Measurements from ENCODE around the gene TCP10L. TPM values are rescaled to one million over a fixed set of nuclear protein-coding genes. Genes with fewer than 3 reads are reported as not detected.

TCP10L gene
- total and polyA plus RNA-seq, 2 of the 8 experiments (the other 6 are each of a cell fraction or from before 2014, with no cell fraction given) = 0.45 to 0.99 TPM

- no peak overlapping the region for H2BK20ac ChIP-seq (ENCODE audit: low read length)
- ChIA-PET POLR2A (ENCODE audit: partially characterized antibody) (no interaction called here), CTCF (ENCODE audit: partially characterized antibody) (interaction anchor here (1.5 kb wide), 1 partner anchor 19 kb away, joined by 3 read pairs; no protein-coding TSS in a partner anchor)
- H2BK15ac ChIP-seq (ENCODE audit: low read length) = no peak overlapping the region
- H3K4ac ChIP-seq (replicated peaks; ENCODE audit: insufficient read length, low read depth, low read length) = no peak overlapping the region
- H3K27ac ChIP-seq (ENCODE audit: low read depth, low read length) = no peak overlapping the region
- peaks cover 0 to 6% (median 0%) of the 10 kb centered on the region in 4 experiments; a peak in 4 of 7 replicates for H3K4me1 ChIP-seq (replicated peaks in 1 of 4; ENCODE audit: control insufficient read depth in 3 of 4, insufficient read depth in 4 of 4, low read length in 3 of 4)
- no peaks in the 10 kb centered on the region for H3K23me2 ChIP-seq (ENCODE audit: low read depth, low read length)
- H4K8ac ChIP-seq (ENCODE audit: extremely low read depth, insufficient read depth, low read length) = no peak overlapping the region; the same call in 1 of the 2 replicates
- no peak overlapping the region for H3K56ac ChIP-seq (replicated peaks; ENCODE audit: insufficient read length, low read depth, low read length)
- H3K9me3 ChIP-seq (ENCODE audit: insufficient read depth in 2 of 2, low read depth in 1 of 2, low read length in 1 of 2) = no peaks in the 10 kb centered on the region
- no peak for TF ChIP-seq SP4 (IDR thresholded peaks at IDR 0.05; ENCODE audit: low read length)
- TF ChIP-seq SIRT6 (IDR thresholded peaks at IDR 0.05; ENCODE audit: low read length) = no peak
- no peak for TF ChIP-seq MAFK (IDR thresholded peaks at IDR 0.05; ENCODE audit: low read depth, low read length)
- TF ChIP-seq TAF7 (optimal IDR thresholded peaks at IDR 0.05; ENCODE audit: borderline replicate concordance, low read depth, low read length) = no peak
- no peak for TF ChIP-seq PHF8 (conservative IDR thresholded peaks at IDR 0.05; ENCODE audit: low read depth, low read length)
- TF ChIP-seq SP2 (IDR thresholded peaks at IDR 0.05; ENCODE audit: low read length) = no peak
- no peak for TF ChIP-seq HDAC2 (IDR thresholded peaks at IDR 0.05; ENCODE audit: borderline replicate concordance in 1 of 2, low read depth in 2 of 2, low read length in 2 of 2)
- TF ChIP-seq CHD1 (IDR thresholded peaks at IDR 0.05; ENCODE audit: low read depth, low read length) = no peak
- no peak for TF ChIP-seq CEBPB (IDR thresholded peaks at IDR 0.05; ENCODE audit: low read depth, low read length)
- no peak for TF ChIP-seq RAD21 (IDR thresholded peaks at IDR 0.05 in 1 of 2, conservative IDR thresholded peaks at IDR 0.05 in 1 of 2; ENCODE audit: low read depth in 2 of 2, low read length in 2 of 2)
- TF ChIP-seq KDM5A (IDR thresholded peaks at IDR 0.05; ENCODE audit: low read length) = no peak
- no peak for TF ChIP-seq SP1 (IDR thresholded peaks at IDR 0.05; ENCODE audit: low read depth, low read length)
- TF ChIP-seq POU5F1 (IDR thresholded peaks at IDR 0.05; ENCODE audit: low read depth, low read length) = no peak
- no peak for TF ChIP-seq MAX (IDR thresholded peaks at IDR 0.05)
- no peaks in the 10 kb centered on the region for H3K36me3 ChIP-seq (ENCODE audit: control insufficient read depth in 2 of 4, insufficient read depth in 4 of 4, low read length in 3 of 4)
- H4K5ac ChIP-seq (ENCODE audit: insufficient read length, low read depth, low read length) = no peak overlapping the region
- H2BK12ac ChIP-seq (ENCODE audit: low read depth, low read length) = no peak overlapping the region
- H4K20me1 ChIP-seq (replicated peaks in 1 of 2; ENCODE audit: control insufficient read depth in 1 of 2, insufficient read depth in 2 of 2, low read length in 2 of 2) = no peaks in the 10 kb centered on the region
- no peak overlapping the region for H2AK5ac ChIP-seq (ENCODE audit: low read depth, low read length)
- H3K79me2 ChIP-seq (ENCODE audit: control insufficient read depth in 1 of 2, insufficient read depth in 2 of 2, low read length in 2 of 2) = no peaks in the 10 kb centered on the region
- no peak overlapping the region for H4K91ac ChIP-seq (replicated peaks; ENCODE audit: insufficient read length, low read length)
- H3K79me1 ChIP-seq (ENCODE audit: low read depth, low read length) = no peaks in the 10 kb centered on the region
- H3K18ac ChIP-seq (ENCODE audit: extremely low read depth, low read length) = no peak overlapping the region
- no peak overlapping the region for H3K23ac ChIP-seq (ENCODE audit: insufficient read length)
- no peak overlapping the region for H3K14ac ChIP-seq (ENCODE audit: insufficient read length)
- no peak overlapping the region for H3K4me2 ChIP-seq (ENCODE audit: insufficient read depth in 1 of 2, low read depth in 2 of 2, low read length in 2 of 2)
- H3K9ac ChIP-seq (replicated peaks in 1 of 4; ENCODE audit: extremely low read depth in 1 of 4, low read depth in 3 of 4, low read length in 3 of 4) = no peak overlapping the region
- DNase-seq (ENCODE audit: low read depth in 1 of 2, low spot score in 2 of 2) (no peak), FAIRE-seq (no peak)
- H3K27me3 ChIP-seq (replicated peaks in 1 of 4; ENCODE audit: control insufficient read depth in 3 of 4, extremely low read depth in 1 of 4, insufficient read depth in 3 of 4, low read length in 3 of 4) = no peaks in the 10 kb centered on the region
- no peak overlapping the region for H2BK120ac ChIP-seq (replicated peaks; ENCODE audit: low read depth, low read length)
- no peak overlapping the region for H3K4me3 ChIP-seq (ENCODE audit: extremely low read depth in 1 of 4, insufficient read depth in 2 of 4, low read depth in 3 of 4, low read length in 4 of 4)
- whole genome bisulfite sequencing, 2 experiments (ENCODE audit: extremely low coverage in 1 of 2, insufficient coverage in 1 of 2, insufficient read length in 1 of 2, insufficient replicate concordance in 2 of 2, low coverage in 1 of 2, low lambda C conversion rate in 2 of 2, missing lambda C conversion rate in 1 of 2) = 93% methylated on average over 3 of the region's 3 CpGs; no CpG with 5 or more reads in 1 of the 2 experiments
- H2AFZ ChIP-seq (ENCODE audit: low read length) = no peak overlapping the region
- no peak overlapping the region for H2BK5ac ChIP-seq (ENCODE audit: low read depth, low read length)
Observed at GRCh38 chr21:32549886-32550285, 35.4 kb downstream of the TCP10L start.

Data from H1 (cell line).